GM19035 (cell line): ENCODE data around the gene EEF1G.
A peak's percentile ranks its signal among the peaks of the same experiment; 100 is the strongest.
"Not testable (repeated sequence)": the region's sequence is repeated elsewhere in the genome, so short reads cannot be mapped to it uniquely, and the experiment has no call there.

ENCODE experiments used
- ATAC-seq: cut with Tn5 transposase; IDR thresholded peaks from one replicate; pipeline ENCODE4 v1.9.1; 2021; ENCODE audit not compliant: unreplicated experiment

Gene EEF1G

DNA sequence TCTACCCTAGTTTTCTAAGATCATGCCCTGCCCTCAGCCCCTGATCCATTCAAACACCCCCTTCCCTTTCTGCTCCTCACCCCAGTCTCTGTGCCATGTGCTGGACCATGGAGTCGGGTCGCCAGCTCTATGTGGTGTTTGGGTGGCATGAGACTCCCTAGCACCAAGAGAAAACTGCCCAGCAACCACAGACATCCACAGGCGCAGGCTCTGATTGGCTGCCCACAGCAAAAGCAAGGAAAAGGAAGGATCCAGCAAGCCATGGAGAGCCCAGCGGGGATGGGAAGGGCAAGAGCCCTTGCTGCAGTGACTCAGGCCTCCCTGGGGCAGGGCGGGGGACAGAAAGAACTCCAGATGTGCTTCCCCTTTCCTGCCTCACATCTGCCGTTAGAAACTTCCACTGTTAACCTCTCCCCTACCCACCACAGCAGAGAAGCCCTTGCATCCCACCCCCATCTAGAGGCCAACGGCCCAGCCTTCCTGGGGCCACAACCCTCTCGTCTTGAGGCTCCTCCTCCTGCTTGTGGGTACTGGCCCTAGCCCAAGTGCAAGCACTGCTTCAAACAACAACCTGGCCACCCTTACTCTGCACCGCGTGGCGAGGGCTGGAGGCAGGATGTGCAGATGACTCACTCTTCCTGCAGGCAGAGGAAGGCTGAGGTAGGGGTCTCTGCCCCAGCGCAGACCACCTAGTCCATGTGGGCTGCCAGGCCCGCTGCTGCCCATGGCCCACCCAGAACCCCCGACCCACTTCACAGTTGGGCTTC, 17.4 kb downstream of the EEF1G start:
- peak; percentile 36 for ATAC-seq

- peak; percentile 40 for ATAC-seq
These were observed 18.1 kb downstream of the EEF1G start for GRCh38 chr11:62555464-62556107.

GRCh38 chr11:62554387-62555167, 19.1 kb downstream of the EEF1G start:
- ATAC-seq: no peak

DNA sequence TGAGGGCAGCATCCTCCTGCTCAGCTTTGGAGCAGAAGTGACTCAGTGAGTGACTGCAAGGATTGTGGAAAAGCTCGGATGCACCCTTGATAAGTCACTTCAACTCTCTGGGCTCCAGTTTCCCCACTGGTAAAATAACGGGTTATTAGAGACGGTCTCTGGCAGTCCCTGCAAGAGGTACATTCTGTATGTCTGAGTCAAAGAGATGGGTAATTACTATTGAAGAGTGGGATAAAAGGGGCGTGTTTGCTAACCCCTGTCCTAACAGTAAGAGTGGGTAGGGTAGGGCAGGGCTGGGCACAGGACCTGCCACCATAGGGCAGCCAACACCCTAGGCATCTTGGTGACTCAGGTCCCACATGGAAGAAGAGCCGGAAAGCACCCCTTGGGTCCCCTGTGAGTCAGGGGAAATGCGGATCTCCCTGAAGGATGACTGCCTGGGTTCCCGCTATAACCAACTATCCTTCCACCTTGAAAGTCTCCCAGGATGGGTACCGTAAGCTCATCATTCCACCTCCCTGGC, 19.8 kb downstream of the EEF1G start:
- no peak for ATAC-seq

- no peak for ATAC-seq
These were observed 20.4 kb downstream of the EEF1G start for GRCh38 chr11:62553080-62553838.

DNA sequence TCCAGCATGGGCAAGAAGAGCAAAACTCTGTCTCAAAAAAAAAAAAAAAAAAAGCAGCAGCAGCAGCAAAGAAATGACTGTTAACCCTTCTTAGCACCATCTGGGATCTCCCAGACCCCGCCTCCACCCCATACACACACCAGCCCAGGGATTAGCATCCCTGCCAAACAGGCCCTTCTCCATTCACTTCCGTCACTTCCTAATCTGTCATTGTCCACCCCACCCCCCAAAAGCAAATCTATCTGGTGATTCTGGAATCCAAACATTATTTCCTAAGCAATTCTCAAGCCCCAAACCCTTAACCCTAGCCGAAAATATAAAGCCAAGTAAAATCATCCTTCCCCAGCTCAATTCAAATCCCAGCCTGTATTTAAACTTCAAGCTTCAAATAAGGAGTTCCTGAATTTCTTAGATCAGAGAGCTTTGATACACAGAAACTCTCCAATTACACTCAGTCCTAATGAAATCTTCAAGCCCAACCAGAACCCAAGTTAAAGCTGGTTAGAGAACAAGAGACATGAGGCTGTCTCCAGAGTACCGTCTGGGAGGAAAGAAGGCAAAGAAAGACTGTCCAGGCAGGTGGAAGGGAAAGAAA, 21.1 kb downstream of the EEF1G start:
- no peak for ATAC-seq

DNA sequence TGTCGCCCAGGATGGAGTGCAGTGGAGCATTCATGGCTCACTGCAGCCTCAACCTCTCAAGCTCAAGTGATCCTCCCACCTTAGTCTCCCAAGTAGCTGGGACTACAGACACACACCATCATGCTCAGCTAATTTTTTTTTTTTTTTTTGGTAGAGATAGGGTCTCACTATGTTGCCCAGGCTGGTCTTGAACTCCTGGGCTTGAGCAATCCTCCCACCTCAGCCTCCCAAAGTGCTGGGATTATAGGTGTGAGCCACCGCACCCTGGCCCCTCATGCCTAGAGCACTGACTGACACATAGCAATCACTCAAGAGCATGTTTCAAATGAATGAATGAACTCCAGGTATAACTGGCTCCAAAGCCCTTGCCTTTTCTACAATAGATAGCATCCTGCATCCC, 23.2 kb downstream of the EEF1G start:
- not testable (repeated sequence) for ATAC-seq

DNA sequence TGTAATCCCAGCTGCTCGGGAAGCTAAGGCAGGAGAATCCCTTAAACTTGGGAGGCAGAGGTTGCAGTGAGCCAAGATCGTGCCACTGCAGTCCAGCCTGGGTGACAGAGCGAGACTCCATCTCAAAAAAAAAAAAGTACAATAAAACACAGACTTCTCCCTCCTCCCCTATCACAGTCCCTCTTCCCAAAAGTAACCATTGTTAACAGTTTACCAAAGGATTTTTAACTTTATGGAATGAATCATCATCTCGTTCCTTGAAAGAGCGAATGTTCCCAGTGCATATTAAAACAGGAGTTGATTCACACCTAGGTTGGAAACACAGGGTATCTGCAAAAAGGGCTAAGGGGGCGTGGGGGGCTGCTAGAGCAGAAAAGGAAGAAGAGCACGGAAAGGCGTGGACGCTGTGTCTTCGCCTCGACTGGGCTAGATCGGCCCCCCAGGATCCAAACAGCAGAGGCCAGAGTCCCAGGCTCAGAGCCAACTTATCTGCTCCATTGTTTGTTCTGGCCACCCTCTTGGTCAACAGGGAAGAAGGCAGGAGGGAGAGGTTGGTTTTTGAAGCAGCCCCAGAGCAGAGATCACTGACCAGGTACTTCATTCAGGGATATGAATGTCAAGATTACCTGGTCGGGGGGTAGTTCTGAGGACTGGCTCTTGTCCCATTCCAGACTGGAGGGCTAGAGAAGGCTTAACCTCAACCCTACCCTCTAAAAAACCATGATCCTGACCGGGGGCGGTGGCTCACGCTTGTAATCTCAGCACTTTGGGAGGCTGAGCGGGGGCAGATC, 25.0 kb downstream of the EEF1G start:
- no peak for ATAC-seq

- ATAC-seq: no peak
These were observed 25.9 kb downstream of the EEF1G start for GRCh38 chr11:62547691-62548281.

GRCh38 chr11:62546929-62547625, 26.6 kb downstream of the EEF1G start:
- ATAC-seq: no peak

GRCh38 chr11:62546244-62546928, 27.3 kb downstream of the EEF1G start, which contains the start of gene AHNAK:
Gene AHNAK, minus strand, starts transcription at chr11:62546806. Its CDS starts 10,708 bp downstream, at chr11:62536098.
- no peak for ATAC-seq

- no peak for ATAC-seq
These were observed 28.1 kb downstream of the EEF1G start for GRCh38 chr11:62545437-62546243.

GRCh38 chr11:62544581-62545436, 28.9 kb downstream of the EEF1G start:
- no peak for ATAC-seq

GRCh38 chr11:62543680-62544444, 29.8 kb downstream of the EEF1G start:
- ATAC-seq: no peak

- peak; percentile 34 for ATAC-seq
These were observed 30.7 kb downstream of the EEF1G start for GRCh38 chr11:62542750-62543567.
